ENCODE data around the gene FBXO42. TPM values are rescaled to one million over a fixed set of nuclear protein-coding genes. Genes with fewer than 3 reads are reported as not detected.
A peak's percentile ranks its signal among the peaks of the same experiment; 100 is the strongest.

FBXO42 gene
- 10 to 100 TPM; 40.1 to 68.3 (median 58.1) TPM for total RNA-seq

GRCh38 chr1:16351994-16352841 lies at the start of gene FBXO42:
TSS of gene FBXO42 (minus strand) at chr1:16352480. CDS start at chr1:16315418, 37,062 bp downstream.
- peak; percentile 82 to 97 for DNase-seq (ENCODE audit: low spot score in 2 of 2)
- H3K4me3 ChIP-seq (ENCODE audit: low read depth, poor library complexity, severe bottlenecking): peak within 1 kb of the TSS; percentile 97
- TF ChIP-seq POLR2A (IDR thresholded peaks at IDR 0.05) (peak in 1 of 2 donors; percentile 59), CTCF (IDR thresholded peaks at IDR 0.05) (no peak)
- intact Hi-C loops (cut with DNase I; ENCODE audit: low total_unique reads): loop anchor here (10.0 kb wide), 1 partner anchor 267 kb away; no protein-coding TSS in a partner anchor
- WGBS, 2 donors: 0% methylated on average over 11 to 27 of the region's 81 CpGs

GRCh38 chr1:16398371-16398953 lies 46.2 kb upstream of the FBXO42 start:
- no peak for DNase-seq (ENCODE audit: low spot score in 2 of 2)
- 90 to 95% methylated on average over 3 to 5 of the region's 5 CpGs for WGBS, 2 donors
- no peak overlapping the region for H3K4me3 ChIP-seq (ENCODE audit: low read depth, poor library complexity, severe bottlenecking)
- TF ChIP-seq POLR2A (IDR thresholded peaks at IDR 0.05) (no peak), CTCF (IDR thresholded peaks at IDR 0.05) (no peak)
- intact Hi-C loops (cut with DNase I; ENCODE audit: low total_unique reads): no loop called here

GRCh38 chr1:16397120-16397519 lies 44.8 kb upstream of the FBXO42 start:
- TF ChIP-seq POLR2A (IDR thresholded peaks at IDR 0.05) (no peak), CTCF (IDR thresholded peaks at IDR 0.05) (no peak)
- H3K4me3 ChIP-seq (ENCODE audit: low read depth, poor library complexity, severe bottlenecking): no peak overlapping the region
- WGBS, 2 donors: 64 to 70% methylated on average over 5 of the region's 5 CpGs

GRCh38 chr1:16396591-16396990 lies 44.3 kb upstream of the FBXO42 start:
- no peak overlapping the region for H3K4me3 ChIP-seq (ENCODE audit: low read depth, poor library complexity, severe bottlenecking)
- TF ChIP-seq POLR2A (IDR thresholded peaks at IDR 0.05) (no peak), CTCF (IDR thresholded peaks at IDR 0.05) (no peak)
- DNase-seq (ENCODE audit: low spot score in 2 of 2): peak in 1 of 2 donors; percentile 67
- intact Hi-C loops (cut with DNase I; ENCODE audit: low total_unique reads): no loop called here
- WGBS, 2 donors: 23 to 63% methylated on average over 7 of the region's 7 CpGs

More at GRCh38 chr1:16397120-16397519, 44.8 kb upstream of the FBXO42 start:
- intact Hi-C loops (cut with DNase I; ENCODE audit: low total_unique reads): no loop called here
- DNase-seq (ENCODE audit: low spot score in 2 of 2): no peak

GRCh38 chr1:16394977-16395376 lies 42.7 kb upstream of the FBXO42 start:
- H3K4me3 ChIP-seq (ENCODE audit: low read depth, poor library complexity, severe bottlenecking): no peak overlapping the region
- 89 to 95% methylated on average over 13 of the region's 13 CpGs for WGBS, 2 donors
- TF ChIP-seq CTCF (IDR thresholded peaks at IDR 0.05) (no peak), POLR2A (IDR thresholded peaks at IDR 0.05) (no peak)
- no peak for DNase-seq (ENCODE audit: low spot score in 2 of 2)
- intact Hi-C loops (cut with DNase I; ENCODE audit: low total_unique reads): no loop called here
